ENCODE measurements around the gene C17orf58.
"Not testable (repeated sequence)": the region's sequence is repeated elsewhere in the genome, so short reads cannot be mapped to it uniquely, and the experiment has no call there.

C17orf58 gene

GRCh38 chr17:67992548-67993152 is 3.6 kb downstream of the C17orf58 start:
- peak overlapping the region; percentile 86 for H3K27ac Mint-ChIP-seq
- peak overlapping the region; percentile 86 for H3K4me3 Mint-ChIP-seq
- peaks cover 5% of the 10 kb centered on the region for H3K36me3 Mint-ChIP-seq (ENCODE audit: low read depth)
- H3K4me1 Mint-ChIP-seq (ENCODE audit: low read depth) = peaks cover 24% of the 10 kb centered on the region
- H3K27me3 Mint-ChIP-seq (ENCODE audit: low read depth) = peaks cover 31% of the 10 kb centered on the region
- no peaks in the 10 kb centered on the region for H3K9me3 Mint-ChIP-seq

GRCh38 chr17:67990909-67991308 is 5.4 kb downstream of the C17orf58 start:
- Mint-ChIP-seq H3K4me3 (no peak overlapping the region), H3K27me3 (ENCODE audit: low read depth) (peaks cover 15% of the 10 kb centered on the region), H3K36me3 (ENCODE audit: low read depth) (peaks cover 5% of the 10 kb centered on the region), H3K4me1 (ENCODE audit: low read depth) (peaks cover 19% of the 10 kb centered on the region), H3K9me3 (no peaks in the 10 kb centered on the region), H3K27ac (no peak overlapping the region)

GRCh38 chr17:67983383-67983688 is 12.9 kb downstream of the C17orf58 start:
- Mint-ChIP-seq H3K4me1 (ENCODE audit: low read depth) (no peaks in the 10 kb centered on the region), H3K4me3 (no peak overlapping the region), H3K27me3 (ENCODE audit: low read depth) (no peaks in the 10 kb centered on the region), H3K9me3 (no peaks in the 10 kb centered on the region), H3K36me3 (ENCODE audit: low read depth) (peaks cover 4% of the 10 kb centered on the region), H3K27ac (no peak overlapping the region)

GRCh38 chr17:67982686-67983382 is 13.4 kb downstream of the C17orf58 start:
- H3K27ac Mint-ChIP-seq = no peak overlapping the region
- H3K9me3 Mint-ChIP-seq = no peaks in the 10 kb centered on the region
- no peak overlapping the region for H3K4me3 Mint-ChIP-seq
- H3K27me3 Mint-ChIP-seq (ENCODE audit: low read depth) = no peaks in the 10 kb centered on the region
- peaks cover 4% of the 10 kb centered on the region for H3K36me3 Mint-ChIP-seq (ENCODE audit: low read depth)
- H3K4me1 Mint-ChIP-seq (ENCODE audit: low read depth) = no peaks in the 10 kb centered on the region

GRCh38 chr17:67982034-67982640 is 14.1 kb downstream of the C17orf58 start:
- Mint-ChIP-seq H3K36me3 (ENCODE audit: low read depth) (peaks cover 4% of the 10 kb centered on the region), H3K27ac (no peak overlapping the region), H3K4me3 (no peak overlapping the region), H3K4me1 (ENCODE audit: low read depth) (no peaks in the 10 kb centered on the region), H3K9me3 (no peaks in the 10 kb centered on the region), H3K27me3 (ENCODE audit: low read depth) (no peaks in the 10 kb centered on the region)

- H3K4me1 Mint-ChIP-seq (ENCODE audit: low read depth); H3K4me3 Mint-ChIP-seq; H3K27ac Mint-ChIP-seq; H3K36me3 Mint-ChIP-seq (ENCODE audit: low read depth); H3K9me3 Mint-ChIP-seq; H3K27me3 Mint-ChIP-seq (ENCODE audit: low read depth): not testable (repeated sequence)
Observed at GRCh38 chr17:67980883-67981282, 15.4 kb downstream of the C17orf58 start.

- Mint-ChIP-seq H3K36me3 (ENCODE audit: low read depth) (peaks cover 10% of the 10 kb centered on the region), H3K9me3 (no peaks in the 10 kb centered on the region), H3K4me1 (ENCODE audit: low read depth) (no peaks in the 10 kb centered on the region), H3K4me3 (no peak overlapping the region), H3K27ac (no peak overlapping the region), H3K27me3 (ENCODE audit: low read depth) (no peaks in the 10 kb centered on the region)
Observed at GRCh38 chr17:67980456-67980855, 15.8 kb downstream of the C17orf58 start.

- not testable (repeated sequence) for H3K4me1 Mint-ChIP-seq (ENCODE audit: low read depth); H3K27ac Mint-ChIP-seq; H3K4me3 Mint-ChIP-seq; H3K27me3 Mint-ChIP-seq (ENCODE audit: low read depth); H3K36me3 Mint-ChIP-seq (ENCODE audit: low read depth); H3K9me3 Mint-ChIP-seq
Observed at GRCh38 chr17:67976306-67976705, 20.0 kb downstream of the C17orf58 start.

GRCh38 chr17:67974598-67975066 is 21.6 kb downstream of the C17orf58 start:
- Mint-ChIP-seq H3K27ac (no peak overlapping the region), H3K4me3 (no peak overlapping the region), H3K27me3 (ENCODE audit: low read depth) (no peaks in the 10 kb centered on the region), H3K4me1 (ENCODE audit: low read depth) (no peaks in the 10 kb centered on the region), H3K36me3 (ENCODE audit: low read depth) (peaks cover 8% of the 10 kb centered on the region), H3K9me3 (no peaks in the 10 kb centered on the region)

GRCh38 chr17:67974185-67974584 is 22.1 kb downstream of the C17orf58 start:
- H3K36me3 Mint-ChIP-seq (ENCODE audit: low read depth) = peaks cover 8% of the 10 kb centered on the region

GRCh38 chr17:67970783-67971182 is 25.5 kb downstream of the C17orf58 start:
- no peak overlapping the region for H3K27ac Mint-ChIP-seq
- peaks cover 8% of the 10 kb centered on the region for H3K36me3 Mint-ChIP-seq (ENCODE audit: low read depth)
- H3K27me3 Mint-ChIP-seq (ENCODE audit: low read depth) = no peaks in the 10 kb centered on the region
- H3K4me1 Mint-ChIP-seq (ENCODE audit: low read depth) = no peaks in the 10 kb centered on the region
- no peaks in the 10 kb centered on the region for H3K9me3 Mint-ChIP-seq
- no peak overlapping the region for H3K4me3 Mint-ChIP-seq

More at GRCh38 chr17:67974185-67974584, 22.1 kb downstream of the C17orf58 start:
- H3K4me1 Mint-ChIP-seq (ENCODE audit: low read depth) = no peaks in the 10 kb centered on the region
- H3K9me3 Mint-ChIP-seq = no peaks in the 10 kb centered on the region
- H3K27me3 Mint-ChIP-seq (ENCODE audit: low read depth) = no peaks in the 10 kb centered on the region
- no peak overlapping the region for H3K4me3 Mint-ChIP-seq
- H3K27ac Mint-ChIP-seq = no peak overlapping the region

- H3K9me3 Mint-ChIP-seq; H3K27me3 Mint-ChIP-seq (ENCODE audit: low read depth); H3K4me3 Mint-ChIP-seq; H3K4me1 Mint-ChIP-seq (ENCODE audit: low read depth): not testable (repeated sequence)
- Mint-ChIP-seq H3K27ac (peak overlapping the region; percentile 64), H3K36me3 (ENCODE audit: low read depth) (peaks cover 29% of the 10 kb centered on the region)
Observed at GRCh38 chr17:67963145-67963572, 33.1 kb downstream of the C17orf58 start.

- peaks cover 34% of the 10 kb centered on the region for H3K36me3 Mint-ChIP-seq (ENCODE audit: low read depth)
- H3K4me3 Mint-ChIP-seq; H3K27ac Mint-ChIP-seq; H3K27me3 Mint-ChIP-seq (ENCODE audit: low read depth); H3K9me3 Mint-ChIP-seq; H3K4me1 Mint-ChIP-seq (ENCODE audit: low read depth): not testable (repeated sequence)
Observed at GRCh38 chr17:67962156-67962555, 34.1 kb downstream of the C17orf58 start.

- H3K27ac Mint-ChIP-seq; H3K27me3 Mint-ChIP-seq (ENCODE audit: low read depth); H3K4me3 Mint-ChIP-seq; H3K9me3 Mint-ChIP-seq; H3K4me1 Mint-ChIP-seq (ENCODE audit: low read depth): not testable (repeated sequence)
- peaks cover 29% of the 10 kb centered on the region for H3K36me3 Mint-ChIP-seq (ENCODE audit: low read depth)
Observed at GRCh38 chr17:67960276-67960675, 36.0 kb downstream of the C17orf58 start.

GRCh38 chr17:67959510-67959909 is 36.8 kb downstream of the C17orf58 start:
- Mint-ChIP-seq H3K4me3 (no peak overlapping the region), H3K27ac (peak overlapping the region; percentile 46), H3K27me3 (ENCODE audit: low read depth) (no peaks in the 10 kb centered on the region), H3K9me3 (no peaks in the 10 kb centered on the region), H3K36me3 (ENCODE audit: low read depth) (peaks cover 28% of the 10 kb centered on the region), H3K4me1 (ENCODE audit: low read depth) (peaks cover 9% of the 10 kb centered on the region)
